Endothelial cell (in vitro differentiated cells): ENCODE results near the gene CCDC121. TPM values are rescaled to one million over a fixed set of nuclear protein-coding genes. Genes with fewer than 3 reads are reported as not detected.

Experiments used
- DNase-seq: peaks from one replicate; pipeline ENCODE4 v3.0.0; 2021; ENCODE audit warnings: low spot score
- H3K27ac Mint-ChIP-seq: one replicate; pipeline ENCODE4 v1.8.0; 2021; ENCODE audit warnings: mixed read lengths, inconsistent platforms; ENCODE audit not compliant: unreplicated experiment
- H3K27me3 Mint-ChIP-seq: one replicate; pipeline ENCODE4 v1.8.0; 2021; ENCODE audit warnings: mild to moderate bottlenecking, moderate library complexity, mixed read lengths, inconsistent platforms; ENCODE audit not compliant: unreplicated experiment
- H3K36me3 Mint-ChIP-seq: one replicate; pipeline ENCODE4 v1.8.0; 2021; ENCODE audit warnings: mild to moderate bottlenecking, low read depth, mixed read lengths, inconsistent platforms; ENCODE audit not compliant: unreplicated experiment
- H3K4me1 Mint-ChIP-seq: one replicate; pipeline ENCODE4 v1.8.0; 2021; ENCODE audit warnings: mild to moderate bottlenecking, mixed read lengths, inconsistent platforms; ENCODE audit not compliant: unreplicated experiment
- H3K4me3 Mint-ChIP-seq: one replicate; pipeline ENCODE4 v1.8.0; 2021; ENCODE audit warnings: mild to moderate bottlenecking, mixed read lengths, inconsistent platforms; ENCODE audit not compliant: unreplicated experiment
- H3K9me3 Mint-ChIP-seq: one replicate; pipeline ENCODE4 v1.8.0; 2021; ENCODE audit warnings: mixed read lengths, inconsistent platforms; ENCODE audit not compliant: unreplicated experiment
- CTCF ChIP-seq: fragments of 200-600 bp; sonication (generic); IDR thresholded peaks from one replicate; pipeline ENCODE4 v1.5.0; 2021; ENCODE audit warnings: antibody characterized with exemption; ENCODE audit not compliant: unreplicated experiment
- total RNA-seq: library from RNA; stranded (reverse); fragmentation: NEBNext Ultra II Directional; extraction: Animal tissue kit (Norgen Biotek cat#: 25700); gene quantifications from one replicate; pipeline ENCODE4 v1.2.1, GENCODE V29; 2021; ENCODE audit not compliant: unreplicated experiment

The CCDC121 gene
- total RNA-seq, 1 donor from 2014 or later, result 4.7 TPM

- peaks cover 17% of the 10 kb centered on the region for H3K4me1 Mint-ChIP-seq
These were observed 40.5 kb downstream of the CCDC121 start for GRCh38 chr2:27588308-27588707.

GRCh38 chr2:27587025-27587424 lies 41.8 kb downstream of the CCDC121 start:
- peaks cover 20% of the 10 kb centered on the region for H3K4me1 Mint-ChIP-seq

More at GRCh38 chr2:27588308-27588707, 40.5 kb downstream of the CCDC121 start:
- H3K9me3 Mint-ChIP-seq, result peaks cover under 1% of the 10 kb centered on the region
- DNase-seq, result no peak
- no peak overlapping the region for H3K4me3 Mint-ChIP-seq
- TF ChIP-seq CTCF, result no peak
- H3K36me3 Mint-ChIP-seq, result peaks cover 10% of the 10 kb centered on the region
- peaks cover 2% of the 10 kb centered on the region for H3K27me3 Mint-ChIP-seq
- H3K27ac Mint-ChIP-seq, result no peak overlapping the region

GRCh38 chr2:27584597-27584996 lies 44.2 kb downstream of the CCDC121 start:
- Mint-ChIP-seq H3K36me3 (peaks cover 5% of the 10 kb centered on the region), H3K9me3 (no peaks in the 10 kb centered on the region), H3K27ac (no peak overlapping the region), H3K4me3 (peak overlapping the region; percentile 13), H3K27me3 (peaks cover 8% of the 10 kb centered on the region), H3K4me1 (peaks cover 20% of the 10 kb centered on the region)
- no peak for TF ChIP-seq CTCF
- DNase-seq, result no peak

More at GRCh38 chr2:27587025-27587424, 41.8 kb downstream of the CCDC121 start:
- no peak overlapping the region for H3K4me3 Mint-ChIP-seq
- H3K27ac Mint-ChIP-seq, result no peak overlapping the region
- no peak for TF ChIP-seq CTCF
- no peaks in the 10 kb centered on the region for H3K9me3 Mint-ChIP-seq
- peaks cover 5% of the 10 kb centered on the region for H3K27me3 Mint-ChIP-seq
- DNase-seq, result no peak
- peaks cover 4% of the 10 kb centered on the region for H3K36me3 Mint-ChIP-seq

- peaks cover 5% of the 10 kb centered on the region for H3K36me3 Mint-ChIP-seq
- no peak for TF ChIP-seq CTCF
- H3K9me3 Mint-ChIP-seq, result no peaks in the 10 kb centered on the region
- H3K4me3 Mint-ChIP-seq, result peak overlapping the region; percentile 92
- no peak for DNase-seq
- H3K27ac Mint-ChIP-seq, result peak overlapping the region; percentile 88
- H3K27me3 Mint-ChIP-seq, result peaks cover 9% of the 10 kb centered on the region
- H3K4me1 Mint-ChIP-seq, result peaks cover 20% of the 10 kb centered on the region
These were observed 45.4 kb downstream of the CCDC121 start for GRCh38 chr2:27583390-27583915.

GRCh38 chr2:27582695-27583389 lies 46.0 kb downstream of the CCDC121 start, which contains the start of gene ZNF512:
ZNF512 (plus strand) TSS chr2:27583042; CDS start chr2:27583113, 71 bp downstream.
- DNase-seq, result peak; percentile 76
- Mint-ChIP-seq H3K9me3 (no peaks in the 10 kb centered on the region), H3K4me3 (peak within 1 kb of the TSS; percentile 92), H3K36me3 (peaks cover 5% of the 10 kb centered on the region), H3K27ac (peak within 1 kb of the TSS; percentile 88), H3K27me3 (peaks cover 9% of the 10 kb centered on the region), H3K4me1 (peaks cover 20% of the 10 kb centered on the region)
- no peak for TF ChIP-seq CTCF
